Dermis microvascular lymphatic vessel endothelial cell (primary cell): Measurements from ENCODE around the gene MAPKBP1. TPM values are rescaled to one million over a fixed set of nuclear protein-coding genes. Genes with fewer than 3 reads are reported as not detected.
"Not testable (repeated sequence)": the region's sequence is repeated elsewhere in the genome, so short reads cannot be mapped to it uniquely, and the experiment has no call there.

Experiments
- DNase-seq, 2 donors: peaks; one replicate each; pipeline versions ENCODE4 v3.0.0 to v3.0.0-alpha.2; 2010; ENCODE audit warnings: low read depth in 2 of 2
- total RNA-seq: library from RNA; depleted of rRNA; stranded (reverse); fragments of >200 nt; gene quantifications from 2 replicates; pipeline ENCODE4 v1.2.1, GENCODE V29; 2014

Gene MAPKBP1, protein sequence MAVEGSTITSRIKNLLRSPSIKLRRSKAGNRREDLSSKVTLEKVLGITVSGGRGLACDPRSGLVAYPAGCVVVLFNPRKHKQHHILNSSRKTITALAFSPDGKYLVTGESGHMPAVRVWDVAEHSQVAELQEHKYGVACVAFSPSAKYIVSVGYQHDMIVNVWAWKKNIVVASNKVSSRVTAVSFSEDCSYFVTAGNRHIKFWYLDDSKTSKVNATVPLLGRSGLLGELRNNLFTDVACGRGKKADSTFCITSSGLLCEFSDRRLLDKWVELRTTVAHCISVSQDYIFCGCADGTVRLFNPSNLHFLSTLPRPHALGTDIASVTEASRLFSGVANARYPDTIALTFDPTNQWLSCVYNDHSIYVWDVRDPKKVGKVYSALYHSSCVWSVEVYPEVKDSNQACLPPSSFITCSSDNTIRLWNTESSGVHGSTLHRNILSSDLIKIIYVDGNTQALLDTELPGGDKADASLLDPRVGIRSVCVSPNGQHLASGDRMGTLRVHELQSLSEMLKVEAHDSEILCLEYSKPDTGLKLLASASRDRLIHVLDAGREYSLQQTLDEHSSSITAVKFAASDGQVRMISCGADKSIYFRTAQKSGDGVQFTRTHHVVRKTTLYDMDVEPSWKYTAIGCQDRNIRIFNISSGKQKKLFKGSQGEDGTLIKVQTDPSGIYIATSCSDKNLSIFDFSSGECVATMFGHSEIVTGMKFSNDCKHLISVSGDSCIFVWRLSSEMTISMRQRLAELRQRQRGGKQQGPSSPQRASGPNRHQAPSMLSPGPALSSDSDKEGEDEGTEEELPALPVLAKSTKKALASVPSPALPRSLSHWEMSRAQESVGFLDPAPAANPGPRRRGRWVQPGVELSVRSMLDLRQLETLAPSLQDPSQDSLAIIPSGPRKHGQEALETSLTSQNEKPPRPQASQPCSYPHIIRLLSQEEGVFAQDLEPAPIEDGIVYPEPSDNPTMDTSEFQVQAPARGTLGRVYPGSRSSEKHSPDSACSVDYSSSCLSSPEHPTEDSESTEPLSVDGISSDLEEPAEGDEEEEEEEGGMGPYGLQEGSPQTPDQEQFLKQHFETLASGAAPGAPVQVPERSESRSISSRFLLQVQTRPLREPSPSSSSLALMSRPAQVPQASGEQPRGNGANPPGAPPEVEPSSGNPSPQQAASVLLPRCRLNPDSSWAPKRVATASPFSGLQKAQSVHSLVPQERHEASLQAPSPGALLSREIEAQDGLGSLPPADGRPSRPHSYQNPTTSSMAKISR (N-terminal part only)
- 8.7 and 9.1 TPM in 2 replicates for total RNA-seq

DNA sequence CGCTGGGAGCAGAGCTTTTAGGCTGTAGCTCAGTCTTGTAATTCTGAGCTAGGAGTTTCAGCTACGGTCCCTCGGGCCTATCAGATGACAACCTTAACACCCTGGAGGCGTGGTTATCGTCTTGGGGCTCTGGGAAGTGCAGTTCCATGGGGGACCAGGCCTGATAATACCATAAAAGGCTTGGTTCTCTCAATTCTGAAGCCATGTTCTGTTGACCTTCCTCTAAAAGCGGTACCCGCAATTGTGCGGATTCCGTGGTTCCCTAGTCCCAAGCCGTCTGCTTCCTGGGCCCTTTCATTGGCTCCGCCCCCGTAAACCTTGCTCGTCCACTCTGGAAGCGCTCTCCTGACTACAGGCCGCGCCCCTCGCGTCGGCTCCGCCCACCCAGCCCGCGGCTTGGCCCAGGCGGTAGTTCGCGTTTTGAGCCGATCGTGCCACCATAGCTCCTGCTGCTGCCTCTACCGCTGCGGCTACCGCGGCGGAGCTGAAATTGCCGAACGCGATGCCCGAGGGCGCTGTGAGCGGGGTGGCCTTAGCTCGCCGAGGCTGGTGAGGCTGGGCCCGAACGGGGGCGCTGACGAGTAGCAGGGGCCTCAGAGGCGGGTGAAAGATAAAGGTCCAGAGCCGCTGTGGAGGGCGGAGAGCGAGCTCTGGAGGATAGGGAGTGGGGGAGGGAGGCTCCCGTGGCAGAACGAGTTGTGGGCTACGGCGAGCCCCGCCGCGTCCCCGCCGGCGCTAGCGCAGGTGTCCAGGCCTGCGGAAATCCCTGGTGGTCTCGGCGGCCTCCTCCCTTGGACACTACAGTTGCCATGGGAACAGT lies at the start of gene MAPKBP1:
TSS of gene MAPKBP1 (plus strand) at position 423 of the 820 bp plus-strand sequence. CDS start 792 bp downstream, outside the sequence.
- peak; percentile 93 to 99 for DNase-seq

DNA sequence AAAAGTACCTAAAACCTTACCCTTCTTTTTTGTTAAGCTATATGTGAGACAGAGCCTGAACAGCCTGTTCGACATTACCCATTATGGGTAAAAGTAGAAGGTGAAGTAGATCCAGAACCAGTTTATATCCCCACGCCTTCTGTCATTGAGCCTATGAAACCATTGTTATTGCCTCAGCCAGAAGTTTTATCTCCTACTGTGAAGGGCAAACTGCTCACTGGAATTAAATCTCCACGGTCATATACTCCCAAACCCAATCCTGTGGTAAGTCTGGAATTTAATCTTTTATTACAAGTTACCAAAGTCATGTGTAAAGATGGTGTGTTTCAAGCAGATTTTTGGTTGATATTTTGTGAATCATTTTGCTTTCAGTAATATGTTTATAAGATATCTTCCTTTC lies 47.1 kb upstream of the MAPKBP1 start:
- DNase-seq = no peak

DNA sequence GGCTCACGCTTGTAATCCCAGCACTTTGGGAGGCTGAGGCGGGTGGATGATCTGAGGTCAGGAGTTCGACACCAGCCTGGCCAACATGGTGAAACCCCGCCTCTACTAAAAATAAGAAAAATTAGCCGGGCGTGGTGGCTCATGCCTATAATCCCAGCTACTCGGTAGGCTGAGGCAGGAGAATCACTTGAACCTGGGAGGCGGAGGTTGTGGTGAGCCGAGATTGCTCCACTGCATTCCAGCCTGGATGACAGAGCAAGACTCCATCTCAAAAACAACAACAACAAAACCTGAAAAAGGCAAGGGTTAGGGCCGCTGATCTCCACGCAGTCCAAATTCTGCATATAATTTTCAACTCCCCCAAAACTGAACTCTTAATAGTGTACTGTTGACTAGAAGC lies 46.2 kb upstream of the MAPKBP1 start:
- DNase-seq = not testable (repeated sequence)

DNA sequence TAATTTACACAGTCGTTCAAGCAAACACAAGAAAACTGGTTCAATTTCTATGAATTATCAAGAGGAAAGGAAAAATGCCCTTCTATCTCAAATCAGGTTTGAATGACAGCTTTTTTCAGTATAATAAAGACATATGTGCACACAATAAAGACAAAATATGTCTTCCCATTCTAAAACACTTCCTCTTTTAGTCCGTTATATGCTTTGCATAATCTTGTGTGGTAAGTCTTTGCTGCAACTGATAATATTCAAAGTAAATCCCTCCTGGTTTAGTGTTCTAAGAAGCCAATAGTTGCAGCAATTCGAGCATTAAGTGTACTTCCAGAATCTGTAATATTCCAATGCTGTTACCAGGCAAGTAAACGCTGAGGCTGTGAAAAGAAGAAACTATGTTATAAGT lies 43.7 kb upstream of the MAPKBP1 start:
- DNase-seq = no peak

DNA sequence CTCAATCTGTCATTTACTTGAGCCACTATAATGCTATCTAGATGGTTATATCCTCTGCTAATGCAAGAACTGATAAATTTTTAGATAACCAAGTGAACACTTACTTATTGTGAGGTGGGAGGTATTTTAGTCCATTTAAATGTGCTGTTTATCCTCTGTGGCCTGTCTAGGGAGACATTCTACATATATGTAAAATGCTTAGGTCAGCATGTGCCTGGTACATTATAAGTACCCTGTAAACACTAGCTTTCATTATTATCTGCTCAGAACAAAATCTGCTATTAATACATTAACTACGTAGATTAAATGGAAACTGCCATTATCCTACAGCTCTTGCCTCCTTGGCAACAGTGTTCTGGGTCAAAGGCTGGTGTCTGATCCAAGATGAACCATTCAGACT lies 41.8 kb upstream of the MAPKBP1 start:
- no peak for DNase-seq

DNA sequence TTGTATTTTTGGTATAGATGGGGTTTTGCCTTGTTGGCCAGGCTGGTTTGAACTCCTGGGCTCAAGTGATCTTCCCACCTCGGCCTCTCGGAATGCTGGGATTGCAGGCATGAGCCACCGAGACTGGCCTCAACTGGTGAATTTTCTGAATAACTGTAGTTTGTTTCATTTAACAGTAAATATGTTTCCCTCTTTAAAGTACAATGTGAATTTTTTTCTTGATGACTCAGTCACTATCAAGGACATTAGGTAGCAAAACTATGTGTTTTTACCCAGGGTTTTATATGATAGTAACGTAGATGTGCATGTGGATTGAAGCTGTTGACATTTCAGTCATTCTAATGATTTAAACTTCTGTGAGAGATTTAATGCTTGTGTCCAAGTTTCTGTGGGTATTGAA lies 40.2 kb upstream of the MAPKBP1 start:
- DNase-seq = no peak

DNA sequence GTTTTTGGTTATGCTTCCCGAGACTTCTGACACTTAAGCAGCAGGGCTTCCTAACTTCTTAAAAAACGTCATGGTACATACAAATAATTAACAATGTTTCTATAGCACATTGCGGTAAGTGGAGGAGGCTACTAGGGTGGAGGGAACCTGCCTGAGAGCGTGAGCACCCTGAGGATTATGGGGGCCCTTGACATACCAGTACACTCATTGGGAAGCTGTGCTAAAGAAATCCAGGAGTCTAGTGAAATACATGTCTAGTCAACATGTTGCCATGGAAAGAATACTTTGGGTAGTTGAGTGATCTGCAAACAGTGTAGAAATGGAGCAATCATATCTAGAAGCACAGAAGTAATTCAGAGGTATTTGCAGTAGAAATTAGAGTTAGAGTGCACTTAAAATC lies 39.2 kb upstream of the MAPKBP1 start:
- DNase-seq = no peak

DNA sequence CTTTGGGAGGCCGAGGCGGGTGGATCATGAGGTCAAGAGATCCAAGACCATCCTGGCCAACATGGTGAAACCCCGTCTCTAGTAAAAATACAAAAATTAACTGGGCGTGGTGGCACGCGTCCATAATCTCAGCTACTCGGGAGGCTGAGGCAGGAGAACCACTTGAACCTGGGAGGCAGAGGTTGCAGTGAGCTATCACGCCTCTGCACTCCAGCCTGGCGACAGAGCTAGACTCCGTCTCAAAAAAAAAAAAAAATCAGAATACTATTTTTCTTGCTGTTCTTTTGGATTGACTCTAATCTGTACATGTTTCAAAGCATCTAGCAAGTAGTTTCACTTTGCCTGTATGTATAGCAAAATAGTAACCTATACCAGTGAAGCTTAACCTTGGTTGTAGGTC lies 38.8 kb upstream of the MAPKBP1 start:
- not testable (repeated sequence) for DNase-seq

DNA sequence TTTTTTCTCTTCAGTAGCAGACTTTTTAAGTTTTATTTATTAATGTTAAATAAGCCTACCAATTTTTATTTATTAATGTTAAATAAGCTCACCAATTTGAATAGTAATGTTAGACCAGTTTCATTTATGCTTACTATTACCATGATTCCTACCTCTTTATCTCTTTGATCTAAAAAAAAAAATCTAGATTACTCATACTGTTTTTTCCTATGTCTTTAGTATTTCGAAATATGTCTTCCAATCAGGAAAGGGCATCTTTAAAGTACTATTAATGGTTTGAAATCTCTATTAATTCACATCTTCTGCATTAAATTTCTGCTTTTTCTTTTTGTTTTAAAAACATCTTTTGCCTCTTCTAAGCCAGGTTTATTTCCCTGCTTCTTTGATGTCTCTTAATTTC lies 27.5 kb upstream of the MAPKBP1 start:
- peak in 1 of 2 donors; percentile 11 for DNase-seq

DNA sequence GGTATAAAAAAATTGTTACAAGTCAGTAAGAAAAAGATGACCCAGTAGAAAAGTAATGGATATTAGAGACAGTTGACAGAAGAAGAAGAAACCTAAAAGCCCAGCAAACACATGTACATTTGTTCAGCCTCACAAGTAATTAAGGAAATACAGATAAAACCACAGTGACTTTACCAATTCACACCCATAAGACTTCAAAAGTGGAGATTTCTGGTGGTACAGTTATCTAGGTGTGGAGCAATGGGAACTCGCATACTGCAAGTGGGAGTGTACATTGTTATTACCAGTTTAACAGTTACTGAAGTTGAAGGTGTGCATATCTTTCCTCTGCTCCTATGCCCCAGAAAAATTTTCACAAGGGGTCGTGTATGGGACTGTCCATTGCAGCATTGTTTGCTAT lies 18.1 kb upstream of the MAPKBP1 start:
- no peak for DNase-seq

DNA sequence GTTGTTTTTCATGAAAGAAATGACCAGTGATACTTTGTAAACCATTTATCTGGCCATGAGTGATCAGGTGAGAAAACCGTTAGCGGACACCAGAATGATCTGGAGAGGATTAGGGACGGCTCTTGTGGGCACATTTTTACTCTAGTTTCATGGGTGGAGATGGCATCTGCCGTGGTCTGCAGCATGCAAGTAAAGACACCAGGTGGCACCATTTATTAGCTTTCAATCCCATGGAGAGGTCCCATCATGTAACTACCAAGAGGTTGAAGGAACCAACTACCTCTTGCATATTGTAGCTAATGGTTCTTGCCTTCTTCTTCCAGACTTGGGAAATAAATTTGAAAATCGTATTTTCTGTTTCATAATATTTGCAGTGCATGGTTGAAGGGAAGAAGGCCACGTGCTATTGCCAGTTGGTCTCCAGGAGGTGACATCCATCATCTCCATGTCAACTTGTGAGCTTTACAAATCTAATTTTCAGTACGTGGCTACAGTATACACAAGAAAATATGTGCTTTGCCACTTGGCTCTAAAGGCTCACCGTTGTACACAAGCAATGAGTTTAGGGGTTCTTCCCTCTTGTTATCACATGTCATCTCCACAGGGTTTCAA lies 1.5 kb upstream of the MAPKBP1 start:
- peak; percentile 73 to 83 for DNase-seq

DNA sequence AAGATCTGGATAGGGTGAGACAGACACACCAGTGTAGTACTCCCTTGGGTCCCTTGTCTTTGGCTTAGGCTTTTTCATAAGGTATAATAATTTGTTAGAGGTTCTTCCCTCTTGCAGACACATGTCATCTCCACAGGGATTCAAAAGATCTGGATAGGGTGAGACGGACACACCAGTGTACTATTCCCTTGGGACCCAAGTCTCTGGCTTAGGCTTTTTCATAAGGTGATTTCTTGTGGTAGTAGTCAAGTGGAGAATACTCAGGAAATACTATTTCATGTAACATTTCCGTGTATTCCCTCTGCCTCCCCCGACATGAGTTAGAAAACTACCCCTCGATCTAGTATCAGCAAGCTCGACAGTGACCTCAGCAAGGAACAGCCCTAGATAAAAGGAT lies 954 bp upstream of the MAPKBP1 start:
- DNase-seq = no peak

DNA sequence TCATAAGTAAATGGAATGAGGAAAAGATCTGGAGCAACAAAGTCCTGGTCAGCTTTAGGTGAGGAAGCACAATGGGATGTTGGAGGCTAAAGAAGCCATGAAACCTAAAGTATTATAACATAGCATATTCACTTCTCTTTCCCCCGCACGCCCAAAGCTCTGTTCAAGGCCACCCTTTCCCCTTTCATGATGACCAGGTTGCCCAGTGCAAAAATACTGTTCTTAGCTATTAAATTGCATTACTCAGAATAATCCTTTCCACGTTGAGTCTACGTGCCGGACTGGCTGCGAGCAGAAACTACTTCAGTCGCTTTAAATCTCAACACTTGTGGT lies 589 bp upstream of the MAPKBP1 start:
- no peak for DNase-seq

DNA sequence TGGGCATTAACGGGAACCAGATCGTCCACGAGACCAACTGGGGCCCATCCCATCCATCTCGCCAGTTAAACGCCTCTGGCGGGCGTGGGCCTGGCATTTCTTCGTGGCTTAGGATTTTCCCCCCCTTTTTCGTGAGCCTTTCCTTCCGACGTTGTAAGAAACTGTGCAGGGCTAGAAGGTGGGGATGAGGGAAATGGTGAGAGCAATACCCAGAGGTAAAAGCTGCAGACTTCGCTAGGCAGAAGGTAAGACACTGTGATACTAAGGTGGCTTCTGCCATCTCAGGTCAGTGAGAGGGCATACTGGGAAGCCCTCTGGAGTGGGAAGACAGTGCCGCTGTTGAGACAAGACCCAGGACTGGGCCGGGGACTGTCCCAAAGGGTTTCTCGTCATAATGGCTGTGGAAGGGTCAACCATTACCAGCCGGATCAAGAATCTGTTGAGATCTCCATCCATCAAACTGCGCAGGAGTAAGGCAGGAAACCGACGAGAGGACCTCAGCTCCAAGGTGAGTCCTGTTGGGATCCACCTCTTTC lies 666 bp downstream of the MAPKBP1 start:
- no peak for DNase-seq

DNA sequence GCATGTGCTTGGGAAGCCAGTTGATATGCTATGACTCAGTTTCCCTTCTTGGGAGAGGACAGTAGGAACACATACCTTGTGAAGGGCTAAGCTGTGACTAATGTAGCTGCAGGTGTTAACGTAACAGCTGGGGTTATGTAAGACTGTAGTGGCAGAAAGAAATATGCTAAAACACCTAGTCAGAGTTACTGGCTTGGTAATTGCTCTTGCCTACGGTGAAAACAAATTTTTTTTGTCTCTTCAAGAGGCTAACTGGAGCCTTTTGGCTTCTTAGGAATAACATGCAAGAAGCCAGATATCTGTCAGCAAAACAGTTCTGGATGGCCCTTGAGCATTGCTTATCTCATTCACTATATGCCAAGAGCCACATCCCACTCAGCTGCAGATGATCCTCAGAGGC lies 1.4 kb downstream of the MAPKBP1 start:
- peak in 1 of 2 donors; percentile 22 for DNase-seq

DNA sequence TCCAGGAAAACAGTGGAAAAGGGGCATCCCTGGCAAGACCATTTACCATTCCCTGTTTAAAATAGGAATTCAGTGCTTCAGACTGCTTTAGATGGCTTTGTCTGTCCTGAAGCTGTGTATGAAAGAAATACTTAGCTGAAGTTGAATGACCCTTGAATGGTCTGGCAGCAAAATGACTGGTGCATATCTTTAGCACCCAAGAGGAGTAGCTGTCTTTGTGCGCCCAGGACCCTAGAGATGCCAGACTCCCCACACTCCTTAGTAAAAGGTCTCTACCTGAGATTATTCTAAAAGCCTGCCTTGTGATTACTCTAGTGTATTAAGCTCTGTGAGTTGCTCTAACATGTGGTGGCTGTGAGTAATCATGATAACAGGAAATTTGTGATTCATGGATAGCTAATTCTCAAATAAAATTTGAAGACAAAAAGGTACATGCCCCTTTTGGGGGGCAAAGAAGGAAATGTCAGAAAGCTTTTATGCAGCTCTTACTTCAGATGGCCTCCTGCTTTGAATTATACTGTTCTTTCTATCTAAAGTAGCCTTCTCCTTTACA lies 3.2 kb downstream of the MAPKBP1 start:
- peak in 1 of 2 donors; percentile 68 for DNase-seq

DNA sequence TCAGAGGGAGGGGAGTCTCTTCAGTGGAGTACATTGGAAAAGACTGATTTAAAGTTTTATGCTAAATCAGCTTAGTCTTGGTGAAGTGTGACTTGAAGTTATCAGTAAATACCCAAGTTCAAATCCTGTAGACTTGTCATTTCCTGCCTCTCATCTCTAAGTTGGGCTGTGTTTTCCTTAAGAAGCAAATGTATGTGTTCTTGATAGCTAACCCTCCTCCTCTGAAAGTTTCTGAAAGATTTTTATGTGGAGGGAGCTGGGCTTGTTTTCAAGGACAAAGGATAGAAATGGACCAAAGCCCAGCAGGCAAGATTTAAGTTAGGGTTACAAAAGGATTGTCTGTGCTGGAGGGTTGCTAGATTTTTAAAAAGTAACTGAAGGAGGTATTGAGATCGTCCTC lies 4.2 kb downstream of the MAPKBP1 start:
- peak in 1 of 2 donors; percentile 57 for DNase-seq

DNA sequence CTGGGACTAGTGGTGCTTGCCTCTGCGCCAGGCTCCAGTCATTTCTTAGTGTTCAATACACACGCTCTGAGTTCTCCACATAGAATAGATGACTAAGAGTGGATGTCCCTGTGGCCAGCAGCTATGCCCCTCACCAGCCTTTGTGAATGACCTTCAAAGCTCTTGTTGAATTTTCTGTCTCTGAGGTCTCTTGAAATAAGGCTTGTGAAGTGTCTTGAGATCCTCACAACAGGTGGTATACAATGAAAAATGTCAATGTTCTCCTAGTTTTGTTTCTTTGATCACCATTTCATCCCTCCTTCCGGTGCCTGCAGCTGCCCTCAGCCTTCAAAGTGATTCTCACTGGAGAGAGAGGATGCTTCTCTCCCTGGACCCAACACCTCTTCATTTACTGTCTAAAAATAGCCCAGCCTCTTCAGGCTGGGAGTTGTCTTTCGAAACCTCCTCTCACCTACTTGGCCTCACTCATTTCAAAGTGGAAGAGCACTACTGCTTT lies 5.4 kb downstream of the MAPKBP1 start:
- no peak for DNase-seq

DNA sequence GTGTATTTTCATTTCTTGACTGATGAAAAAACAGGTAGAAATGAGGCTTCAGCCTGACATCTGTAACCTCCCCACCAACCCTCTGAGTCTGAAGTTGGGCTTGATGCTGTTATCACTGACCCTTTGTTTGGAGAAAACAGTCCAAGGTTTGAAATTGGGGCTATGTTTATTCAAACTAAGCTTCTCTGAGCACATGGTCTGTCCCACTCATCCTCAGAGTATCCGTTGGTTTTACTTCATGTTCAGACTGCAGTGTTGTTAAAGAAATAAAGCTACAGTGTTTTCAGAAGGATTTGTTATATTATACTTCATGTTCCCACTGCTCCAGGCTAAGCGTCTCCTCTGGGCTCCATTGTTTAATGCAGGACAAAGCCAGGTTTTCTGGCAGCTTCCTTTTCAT lies 6.0 kb downstream of the MAPKBP1 start:
- peak in 1 of 2 donors; percentile 20 for DNase-seq

DNA sequence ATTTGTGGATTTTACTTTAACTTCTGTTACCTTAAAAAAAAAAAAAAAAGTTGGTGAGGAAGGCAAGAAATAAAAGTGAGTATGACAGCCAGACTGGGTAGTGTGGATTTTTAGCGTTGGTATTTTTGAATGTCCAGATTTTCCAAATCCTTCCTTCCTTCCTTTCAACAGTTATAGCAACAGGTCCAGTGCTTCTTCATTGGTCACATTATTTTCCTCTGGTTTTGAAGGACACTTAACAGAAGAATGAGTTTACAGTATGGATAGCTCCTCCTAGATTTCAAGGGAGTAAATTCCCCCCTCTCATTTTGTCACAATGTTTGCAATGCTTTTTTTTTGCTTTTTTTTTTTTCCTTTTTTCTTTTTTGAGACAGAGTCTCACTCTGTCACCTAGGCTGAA lies 6.4 kb downstream of the MAPKBP1 start:
- peak in 1 of 2 donors; percentile 28 for DNase-seq
